Bronchial epithelial cell (primary cell): Measurements from ENCODE around the gene CKAP4. TPM values are rescaled to one million over a fixed set of nuclear protein-coding genes. Genes with fewer than 3 reads are reported as not detected.

ENCODE experiments used
- DNase-seq: peaks from one replicate; pipeline ENCODE4 v3.0.0-alpha.2; 2010; ENCODE audit warnings: low read depth
- FAIRE-seq: peaks from 2 replicates; lab custom pipeline; 2011; peaks lifted over from hg19 to GRCh38; lab: Jason Lieb, UNC
- H3K27me3 ChIP-seq: 2 replicates; pipeline ENCODE4 v1.5.1; 2011; ENCODE audit warnings: low read length; ENCODE audit not compliant: control insufficient read depth, insufficient read depth
- H3K36me3 ChIP-seq: 2 replicates; pipeline ENCODE4 v1.5.1; 2011; ENCODE audit warnings: low read length; ENCODE audit not compliant: control insufficient read depth, insufficient read depth
- H3K4me3 ChIP-seq: 2 replicates; pipeline ENCODE4 v1.5.1; 2011; ENCODE audit warnings: mild to moderate bottlenecking, low read depth, low read length, control low read depth
- CTCF ChIP-seq: IDR thresholded peaks from 2 replicates; pipeline ENCODE4 v1.5.1; 2011; ENCODE audit warnings: mild to moderate bottlenecking, moderate library complexity, low read length, control low read depth, inconsistent platforms; ENCODE audit not compliant: insufficient read depth, severe bottlenecking
- total RNA-seq: library from RNA; depleted of rRNA; stranded (reverse); fragments of >200 nt; gene quantifications from 2 replicates; pipeline ENCODE4 v1.2.1, GENCODE V29; 2014

CKAP4 gene
- total RNA-seq, 1 donor from 2014 or later = 56.6 TPM

GRCh38 chr12:106251631-106252455 is 4.0 kb upstream of the CKAP4 start:
- Histone ChIP-seq H3K27me3 (no peaks in the 10 kb centered on the region), H3K36me3 (no peaks in the 10 kb centered on the region), H3K4me3 (no peak overlapping the region)
- FAIRE-seq = no peak
- no peak for DNase-seq
- no peak for TF ChIP-seq CTCF

GRCh38 chr12:106249411-106250135 is 1.8 kb upstream of the CKAP4 start:
- FAIRE-seq (no peak), DNase-seq (no peak)
- no peak for TF ChIP-seq CTCF
- Histone ChIP-seq H3K27me3 (no peaks in the 10 kb centered on the region), H3K36me3 (no peaks in the 10 kb centered on the region), H3K4me3 (no peak overlapping the region)

- Histone ChIP-seq H3K27me3 (no peaks in the 10 kb centered on the region), H3K36me3 (no peaks in the 10 kb centered on the region), H3K4me3 (peak overlapping the region; percentile 79)
- no peak for TF ChIP-seq CTCF
- peak; percentile 25 for DNase-seq
- no peak for FAIRE-seq
These were observed 1.1 kb upstream of the CKAP4 start for GRCh38 chr12:106248846-106249371.

GRCh38 chr12:106248312-106248845 is 559 bp upstream of the CKAP4 start:
- Histone ChIP-seq H3K27me3 (no peaks in the 10 kb centered on the region), H3K4me3 (peak overlapping the region; percentile 79), H3K36me3 (no peaks in the 10 kb centered on the region)
- FAIRE-seq (no peak), DNase-seq (peak; percentile 39)
- no peak for TF ChIP-seq CTCF

- Histone ChIP-seq H3K36me3 (no peaks in the 10 kb centered on the region), H3K4me3 (peak overlapping the region; percentile 79), H3K27me3 (no peaks in the 10 kb centered on the region)
- DNase-seq = peak; percentile 33
- FAIRE-seq = no peak
- TF ChIP-seq CTCF = no peak
These were observed 738 bp downstream of the CKAP4 start for GRCh38 chr12:106246891-106247673.
